ENCODE data around the gene DENND1A. TPM values are rescaled to one million over a fixed set of nuclear protein-coding genes. Genes with fewer than 3 reads are reported as not detected.
"Not testable (repeated sequence)": the region's sequence is repeated elsewhere in the genome, so short reads cannot be mapped to it uniquely, and the experiment has no call there.

The DENND1A gene
- polyA plus RNA-seq, 1 donor: 16.7 TPM

GRCh38 chr9:123649909-123650308 lies 280.0 kb downstream of the DENND1A start:
- no peak for DNase-seq

DNA sequence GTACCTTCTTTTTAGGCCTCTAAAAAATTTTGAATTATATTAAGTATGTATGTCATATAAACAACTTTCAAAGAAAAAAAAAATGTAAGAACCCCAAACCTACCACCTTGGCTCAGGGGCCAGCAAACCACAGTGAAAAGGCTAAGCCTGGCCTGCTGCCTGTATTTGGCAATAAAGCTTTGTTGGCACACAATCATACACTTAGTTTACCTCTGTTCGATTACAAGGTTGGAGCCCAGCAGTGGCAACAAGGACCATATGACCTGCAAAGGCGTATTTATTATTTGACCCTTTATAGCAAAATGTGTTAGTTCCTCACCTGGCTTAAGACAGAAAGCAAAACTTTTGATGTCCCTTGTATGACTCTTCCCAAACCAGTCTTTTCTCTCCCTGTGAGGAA lies 282.8 kb downstream of the DENND1A start:
- DNase-seq: no peak

DNA sequence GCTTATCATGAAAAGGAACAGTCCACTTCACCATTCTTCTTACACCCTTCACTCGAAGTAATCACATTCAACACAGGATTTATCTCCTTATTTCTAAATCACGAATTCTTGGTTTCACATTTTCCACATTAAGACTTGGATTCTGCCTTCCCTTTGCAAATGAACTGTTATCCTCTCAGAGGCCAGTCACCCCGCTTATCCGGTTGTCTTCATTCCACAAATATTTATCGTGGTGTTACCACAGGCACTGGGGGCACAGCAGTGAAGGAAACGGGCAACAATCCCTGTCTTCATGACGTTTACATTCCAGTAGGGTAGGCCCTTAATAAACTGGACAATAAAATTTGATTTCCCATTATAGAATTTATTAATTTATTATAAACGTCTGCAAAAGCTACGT lies 284.2 kb downstream of the DENND1A start:
- DNase-seq: no peak

DNA sequence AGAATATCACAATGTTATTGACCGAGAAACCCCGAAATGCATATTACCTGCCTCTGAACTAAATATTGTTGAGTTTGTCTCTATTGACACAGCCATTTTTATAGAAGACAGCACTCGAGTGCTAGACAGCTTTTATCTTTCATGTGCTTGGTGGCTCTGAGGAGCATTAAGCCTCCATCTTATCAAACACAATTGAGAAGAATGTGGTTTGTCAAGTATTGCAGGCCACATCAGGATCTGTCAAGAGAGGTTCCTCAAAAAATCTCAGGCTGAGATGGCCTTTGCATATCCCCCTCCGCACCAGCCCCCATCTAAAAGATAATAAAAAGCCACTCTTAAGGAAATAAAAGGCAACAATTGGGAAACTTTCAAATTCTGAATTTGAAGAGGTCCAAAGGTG lies 284.8 kb downstream of the DENND1A start:
- DNase-seq: no peak

GRCh38 chr9:123643518-123643917 lies 286.4 kb downstream of the DENND1A start:
- DNase-seq: no peak

GRCh38 chr9:123642291-123643278 lies 287.3 kb downstream of the DENND1A start:
- no peak for DNase-seq

GRCh38 chr9:123640792-123641222 lies 289.1 kb downstream of the DENND1A start:
- no peak for DNase-seq

DNA sequence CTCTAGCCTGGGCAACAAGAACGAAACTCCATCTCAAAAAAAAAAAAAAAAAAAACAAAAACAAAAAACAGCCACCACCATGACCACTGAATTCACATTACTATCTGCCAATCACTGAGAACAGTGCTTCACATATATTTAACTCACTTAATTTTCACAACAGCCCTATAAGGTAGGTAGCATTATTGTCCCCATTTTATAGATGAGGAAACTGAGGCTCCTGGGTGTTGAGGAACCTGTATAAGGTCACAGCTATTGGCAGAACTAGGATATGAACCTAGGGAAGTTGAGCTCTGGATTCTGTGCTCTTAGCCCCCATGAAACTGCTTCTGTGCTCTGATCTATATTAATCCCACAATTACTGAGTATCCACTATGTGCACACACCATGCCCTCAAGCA lies 290.2 kb downstream of the DENND1A start:
- no peak for DNase-seq

DNA sequence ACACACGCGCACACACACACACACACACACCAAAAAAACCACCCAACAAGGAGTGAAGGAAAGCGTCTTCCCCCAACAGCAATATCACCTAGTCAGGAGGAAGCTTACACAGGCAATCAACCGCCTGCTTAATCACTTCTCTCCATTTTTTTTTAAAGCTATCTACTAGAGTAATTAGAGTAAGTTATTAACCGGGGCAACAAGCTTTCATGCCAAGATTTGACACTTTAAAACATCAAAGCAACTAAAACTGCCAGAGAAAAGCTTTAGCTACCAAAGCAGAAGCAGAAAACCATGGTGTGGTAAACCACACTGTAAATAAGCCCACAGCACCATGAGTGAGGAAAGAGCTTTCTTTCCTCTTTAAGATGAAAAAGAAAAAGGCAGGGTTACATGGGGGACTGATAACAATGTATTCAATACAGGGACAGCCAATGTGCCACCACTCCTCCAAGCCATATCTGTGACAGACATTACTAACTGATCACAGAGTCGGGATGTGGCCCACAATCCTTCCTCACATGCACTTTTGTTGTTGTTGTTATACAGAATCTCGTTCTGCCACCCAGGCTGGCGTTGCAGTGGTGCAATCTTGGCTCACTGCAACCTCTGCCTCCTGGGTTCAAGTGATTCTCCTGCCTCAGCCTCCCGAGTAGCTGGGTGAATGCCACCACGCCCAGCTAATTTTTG lies 291.8 kb downstream of the DENND1A start:
- no peak for DNase-seq

- DNase-seq: no peak
These were observed 292.4 kb downstream of the DENND1A start for GRCh38 chr9:123637606-123637944.

DNA sequence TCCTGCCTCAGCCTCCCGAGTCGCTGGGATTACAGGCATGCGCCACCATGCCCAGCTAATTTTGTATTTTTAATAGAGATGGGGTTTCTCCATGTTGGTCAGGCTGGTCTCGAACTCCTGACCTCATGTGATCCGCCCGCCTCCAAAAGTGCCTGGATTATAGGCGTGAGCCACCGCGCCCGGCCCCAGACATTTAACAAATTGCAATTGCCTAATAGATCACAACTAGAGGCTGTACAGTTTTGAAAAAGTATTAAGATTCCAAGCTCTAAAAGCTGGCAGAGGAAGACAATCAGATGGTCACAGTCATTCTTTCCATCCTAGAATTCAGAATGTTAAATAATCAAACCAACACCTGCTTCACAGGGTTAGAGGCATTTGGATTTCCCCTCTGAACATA lies 293.1 kb downstream of the DENND1A start:
- DNase-seq: not testable (repeated sequence)

- DNase-seq: peak; percentile 61
These were observed 298.1 kb downstream of the DENND1A start for GRCh38 chr9:123631862-123632261.

GRCh38 chr9:123630233-123630632 lies 299.7 kb downstream of the DENND1A start:
- DNase-seq: no peak

DNA sequence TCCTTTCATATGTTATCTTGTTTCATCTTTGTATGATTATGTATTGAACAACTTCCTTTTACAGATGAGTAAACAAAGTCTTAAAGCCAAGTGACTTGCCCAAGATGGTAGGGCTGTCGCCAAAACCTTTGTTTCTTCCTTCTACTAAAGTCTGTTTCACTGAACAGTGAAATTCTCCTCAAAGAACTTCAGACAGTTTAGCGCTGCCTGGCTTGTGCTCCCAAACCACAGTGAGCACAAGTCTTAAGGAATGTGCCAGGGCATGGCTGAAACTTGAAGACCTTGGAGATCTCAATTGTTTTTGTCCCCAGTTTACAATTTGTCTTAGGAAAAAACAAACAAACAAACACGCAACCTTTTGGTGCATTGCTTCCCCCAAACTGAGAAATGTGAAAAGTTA lies 300.4 kb downstream of the DENND1A start:
- no peak for DNase-seq

- DNase-seq: no peak
These were observed 307.1 kb downstream of the DENND1A start for GRCh38 chr9:123622711-123623241.

GRCh38 chr9:123620239-123620638 lies 309.7 kb downstream of the DENND1A start:
- no peak for DNase-seq

- no peak for DNase-seq
These were observed 311.8 kb downstream of the DENND1A start for GRCh38 chr9:123617952-123618678.

- no peak for DNase-seq
These were observed 312.6 kb downstream of the DENND1A start for GRCh38 chr9:123617286-123617685.

DNA sequence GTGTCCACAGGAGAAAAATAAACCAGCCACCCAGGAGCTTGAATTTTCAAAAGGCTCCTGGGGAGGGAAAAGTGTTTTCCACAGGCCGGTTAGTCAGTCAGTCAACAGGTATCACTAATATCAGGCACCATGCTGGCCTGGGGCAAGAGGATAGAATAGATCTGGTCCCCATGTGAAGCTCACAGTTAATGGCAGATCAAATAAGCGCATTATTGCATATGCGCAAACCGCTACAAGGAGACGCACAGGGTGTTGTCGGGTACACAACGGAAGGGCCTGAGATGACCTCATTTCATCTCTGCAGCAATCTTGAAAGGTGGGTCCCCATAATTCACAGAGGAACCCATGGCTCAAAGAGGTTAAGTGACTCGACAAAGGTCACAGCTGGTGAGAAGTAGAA lies 313.2 kb downstream of the DENND1A start:
- DNase-seq: no peak

DNA sequence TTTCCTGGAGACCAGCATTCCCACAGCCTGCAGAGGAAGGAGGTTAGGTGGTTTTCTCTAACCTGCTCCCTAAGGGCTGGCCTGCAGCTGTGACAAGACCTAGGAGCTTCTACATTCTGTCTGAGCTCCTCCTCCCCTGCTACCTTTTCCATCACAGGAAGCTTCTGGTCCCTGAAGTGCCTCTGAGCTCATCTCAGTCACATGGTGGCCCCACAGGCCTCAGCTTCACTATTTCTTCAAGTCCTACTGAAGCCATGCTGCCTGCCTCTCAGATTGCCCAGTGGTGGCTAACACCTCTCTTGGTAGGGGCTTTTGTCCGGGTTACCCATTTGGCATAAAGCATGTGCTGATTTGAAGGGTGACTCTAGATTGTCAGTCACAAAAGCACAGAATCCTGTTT lies 314.5 kb downstream of the DENND1A start:
- DNase-seq: no peak

DNA sequence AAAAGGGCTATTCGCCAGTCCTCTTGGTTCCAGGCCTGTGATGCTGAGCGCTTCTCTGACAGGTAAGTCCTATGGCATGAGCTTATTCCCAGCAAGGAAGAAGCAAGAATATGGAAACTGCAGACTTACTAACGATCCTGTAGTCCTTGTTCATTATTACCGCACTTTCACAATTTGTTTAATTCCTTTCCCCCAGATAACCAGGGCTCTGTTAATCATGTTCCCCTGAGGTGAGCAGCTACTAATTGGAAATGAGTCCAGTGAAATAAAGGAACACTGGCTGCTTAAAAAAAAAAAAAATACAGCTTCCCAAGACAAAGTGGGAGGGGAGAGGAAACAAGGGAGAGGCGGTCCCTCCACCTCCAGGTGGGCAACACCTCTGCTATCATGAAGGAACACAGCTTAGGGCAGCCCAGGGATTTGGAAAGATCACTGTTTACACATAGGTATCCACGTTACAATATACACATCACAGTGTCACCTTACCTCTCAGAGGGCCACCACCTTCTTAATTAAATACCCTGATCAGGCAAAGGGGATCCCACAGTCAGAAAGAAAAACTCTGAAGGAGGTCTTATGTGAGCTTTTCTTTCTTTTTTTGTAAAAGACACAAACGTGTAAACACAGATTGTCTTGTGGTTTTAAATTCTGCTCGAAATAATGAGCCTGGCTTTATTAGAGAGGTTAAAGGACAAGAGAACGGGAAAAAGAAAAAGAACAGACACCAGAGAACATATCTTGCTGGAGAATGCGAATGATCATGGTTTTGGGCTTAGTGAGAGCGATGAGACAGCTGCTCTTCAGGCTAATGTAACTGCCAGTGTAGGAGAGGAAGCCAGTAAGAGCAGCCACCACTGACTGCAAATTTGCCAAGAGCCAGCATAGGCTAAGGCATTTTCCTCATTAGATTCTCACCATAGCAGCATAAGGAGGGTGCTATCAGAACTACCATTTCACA lies 315.3 kb downstream of the DENND1A start:
- no peak for DNase-seq

DNA sequence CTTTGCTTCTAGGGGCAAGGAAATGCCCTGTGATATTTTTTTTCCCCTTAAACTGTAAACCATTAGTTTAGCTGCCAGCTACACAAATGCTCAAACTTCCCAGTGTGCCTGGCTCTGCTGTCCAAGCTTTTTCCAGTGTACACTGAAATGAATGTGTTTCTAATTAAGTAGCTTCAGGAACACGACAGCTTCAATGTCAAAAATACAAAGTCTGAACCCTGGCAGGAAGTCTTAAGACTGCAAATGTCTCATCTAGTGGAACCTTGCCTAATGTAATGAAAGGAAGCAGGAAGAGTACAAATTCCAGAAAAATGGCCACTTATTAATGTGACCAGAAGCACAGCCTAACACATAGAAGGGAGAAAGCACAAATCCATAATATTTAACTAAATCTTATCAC lies 318.7 kb downstream of the DENND1A start:
- peak; percentile 21 for DNase-seq

All from hindlimb muscle (tissue), 1 donor.